ENCODE results near the gene TACC2. TPM values are rescaled to one million over a fixed set of nuclear protein-coding genes. Genes with fewer than 3 reads are reported as not detected.

TACC2 gene
- total RNA-seq, 3 donors from 2014 or later = 26.1 to 30.5 (median 28.5) TPM

DNA sequence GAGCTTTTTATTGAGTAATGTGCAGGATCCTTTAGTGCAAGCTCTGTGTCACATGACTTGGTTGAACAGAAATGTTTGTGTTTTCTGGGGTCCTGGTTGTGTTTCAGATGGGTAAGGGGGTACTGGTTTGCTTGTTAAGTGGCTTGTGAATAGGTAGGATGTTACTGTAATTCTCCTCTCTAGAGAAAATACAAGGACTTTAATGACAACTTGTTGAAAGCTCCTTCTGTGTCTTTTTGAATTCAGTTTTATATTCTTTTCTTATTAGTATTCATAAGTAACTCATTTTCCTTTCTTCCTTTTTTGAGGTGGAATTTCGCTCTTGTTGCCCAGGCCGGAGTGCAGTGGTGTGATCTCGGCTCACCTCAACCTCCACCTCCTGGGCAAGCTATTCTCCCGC, 196.7 kb downstream of the TACC2 start:
- H3K27me3 ChIP-seq = no peaks in the 10 kb centered on the region
- no peak overlapping the region for H3K4me3 ChIP-seq
- H3K27ac ChIP-seq = no peak overlapping the region
- no peaks in the 10 kb centered on the region for H3K9me3 ChIP-seq
- intact Hi-C loops (cut with DNase I; ENCODE audit: low total_unique reads) = no loop called here
- H3K4me1 ChIP-seq = no peaks in the 10 kb centered on the region
- no peaks in the 10 kb centered on the region for H3K36me3 ChIP-seq
- TF ChIP-seq POLR2AphosphoS5 (IDR thresholded peaks at IDR 0.05) (no peak), POLR2A (IDR thresholded peaks at IDR 0.05) (no peak)
- TF ChIP-seq, protein P1, sequence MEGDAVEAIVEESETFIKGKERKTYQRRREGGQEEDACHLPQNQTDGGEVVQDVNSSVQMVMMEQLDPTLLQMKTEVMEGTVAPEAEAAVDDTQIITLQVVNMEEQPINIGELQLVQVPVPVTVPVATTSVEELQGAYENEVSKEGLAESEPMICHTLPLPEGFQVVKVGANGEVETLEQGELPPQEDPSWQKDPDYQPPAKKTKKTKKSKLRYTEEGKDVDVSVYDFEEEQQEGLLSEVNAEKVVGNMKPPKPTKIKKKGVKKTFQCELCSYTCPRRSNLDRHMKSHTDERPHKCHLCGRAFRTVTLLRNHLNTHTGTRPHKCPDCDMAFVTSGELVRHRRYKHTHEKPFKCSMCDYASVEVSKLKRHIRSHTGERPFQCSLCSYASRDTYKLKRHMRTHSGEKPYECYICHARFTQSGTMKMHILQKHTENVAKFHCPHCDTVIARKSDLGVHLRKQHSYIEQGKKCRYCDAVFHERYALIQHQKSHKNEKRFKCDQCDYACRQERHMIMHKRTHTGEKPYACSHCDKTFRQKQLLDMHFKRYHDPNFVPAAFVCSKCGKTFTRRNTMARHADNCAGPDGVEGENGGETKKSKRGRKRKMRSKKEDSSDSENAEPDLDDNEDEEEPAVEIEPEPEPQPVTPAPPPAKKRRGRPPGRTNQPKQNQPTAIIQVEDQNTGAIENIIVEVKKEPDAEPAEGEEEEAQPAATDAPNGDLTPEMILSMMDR (IDR thresholded peaks at IDR 0.05) = no peak
- no peak for DNase-seq (ENCODE audit: low spot score in 2 of 2)

DNA sequence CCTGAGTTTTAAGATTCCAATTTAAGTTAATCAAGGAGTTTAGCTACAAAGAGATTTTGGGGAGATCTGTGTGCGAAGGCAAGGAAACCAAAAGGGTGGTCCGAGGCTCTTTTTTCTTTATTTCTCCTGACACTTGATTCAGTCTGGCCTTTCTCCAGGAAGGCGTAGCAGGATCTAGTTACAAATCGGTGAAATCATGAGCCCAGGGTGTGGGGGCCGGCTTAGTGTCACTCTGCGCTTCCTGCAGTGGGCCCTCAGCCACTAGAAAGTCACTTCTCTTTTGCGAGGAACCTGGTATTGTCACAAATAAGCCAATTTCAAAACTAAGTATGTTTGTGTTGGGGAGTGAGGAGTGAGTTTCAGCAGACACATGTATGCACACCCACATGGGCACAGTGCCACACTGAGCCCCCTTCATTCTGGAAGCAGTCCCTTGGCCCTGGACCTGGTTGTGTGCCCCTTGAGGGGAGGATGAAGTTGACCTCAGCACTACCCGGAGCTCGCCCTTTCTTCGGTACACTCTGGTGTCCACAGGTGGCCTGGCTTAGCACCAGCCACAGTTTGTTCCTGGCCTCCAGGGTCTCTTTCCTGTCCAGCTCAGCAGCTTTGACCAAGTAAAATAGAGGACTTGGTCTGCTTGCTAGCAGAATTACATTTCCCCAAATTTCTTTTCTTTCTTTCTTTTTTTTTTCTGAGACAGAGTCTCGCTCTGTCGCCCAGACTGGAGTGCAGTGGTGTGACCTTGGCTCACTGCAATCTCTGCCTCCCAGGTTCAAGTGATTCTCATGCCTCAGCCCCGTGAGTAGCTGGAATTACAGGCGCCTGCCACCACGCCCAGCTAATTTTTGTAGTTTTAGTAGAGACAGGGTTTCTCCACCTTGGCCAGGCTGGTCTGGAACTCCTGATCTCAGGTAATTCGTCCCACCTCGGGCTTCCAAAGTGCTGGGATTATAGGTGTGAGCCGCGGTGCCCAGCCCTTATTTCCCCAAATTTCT, 198.2 kb downstream of the TACC2 start:
- H3K36me3 ChIP-seq = no peaks in the 10 kb centered on the region
- intact Hi-C loops (cut with DNase I; ENCODE audit: low total_unique reads) = no loop called here
- H3K4me3 ChIP-seq = no peak overlapping the region
- H3K9me3 ChIP-seq = no peaks in the 10 kb centered on the region
- no peak for DNase-seq (ENCODE audit: low spot score in 2 of 2)
- TF ChIP-seq POLR2A (IDR thresholded peaks at IDR 0.05) (no peak), POLR2AphosphoS5 (IDR thresholded peaks at IDR 0.05) (no peak)
- TF ChIP-seq, protein P1 (IDR thresholded peaks at IDR 0.05) = no peak
- H3K27me3 ChIP-seq = no peaks in the 10 kb centered on the region
- no peaks in the 10 kb centered on the region for H3K4me1 ChIP-seq
- no peak overlapping the region for H3K27ac ChIP-seq

DNA sequence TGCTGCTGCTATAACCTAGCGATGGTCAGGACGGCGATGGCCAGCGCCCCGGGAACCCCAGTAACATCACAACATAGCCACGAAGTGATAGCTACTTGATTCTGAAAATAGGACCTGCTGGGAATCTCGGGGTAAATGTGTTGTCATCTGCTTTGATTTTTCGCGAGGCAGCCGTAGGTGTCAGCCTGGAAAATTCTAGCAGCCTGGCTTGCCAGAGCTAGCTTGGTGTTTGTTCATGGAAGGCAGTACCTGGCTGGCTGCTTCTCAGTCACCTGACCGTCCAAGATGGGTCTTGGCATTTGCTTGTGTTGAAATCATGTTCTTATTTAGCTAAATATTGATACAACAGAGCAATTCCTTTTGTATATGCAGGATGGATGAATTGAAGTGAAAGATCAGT, 199.7 kb downstream of the TACC2 start:
- H3K27ac ChIP-seq = peak overlapping the region in 1 of 2 donors; percentile 22
- no peaks in the 10 kb centered on the region for H3K9me3 ChIP-seq
- no peaks in the 10 kb centered on the region for H3K27me3 ChIP-seq
- no peak overlapping the region for H3K4me3 ChIP-seq
- TF ChIP-seq, protein P1 (IDR thresholded peaks at IDR 0.05) = no peak
- TF ChIP-seq POLR2AphosphoS5 (IDR thresholded peaks at IDR 0.05) = no peak
- TF ChIP-seq POLR2A (IDR thresholded peaks at IDR 0.05) = no peak
- H3K36me3 ChIP-seq = no peaks in the 10 kb centered on the region
- intact Hi-C loops (cut with DNase I; ENCODE audit: low total_unique reads) = loop anchor here (1.0 kb wide), 1 partner anchor 16 kb away; no protein-coding TSS in a partner anchor
- DNase-seq (ENCODE audit: low spot score in 2 of 2) = peak in 1 of 2 donors; percentile 21
- no peaks in the 10 kb centered on the region for H3K4me1 ChIP-seq

DNA sequence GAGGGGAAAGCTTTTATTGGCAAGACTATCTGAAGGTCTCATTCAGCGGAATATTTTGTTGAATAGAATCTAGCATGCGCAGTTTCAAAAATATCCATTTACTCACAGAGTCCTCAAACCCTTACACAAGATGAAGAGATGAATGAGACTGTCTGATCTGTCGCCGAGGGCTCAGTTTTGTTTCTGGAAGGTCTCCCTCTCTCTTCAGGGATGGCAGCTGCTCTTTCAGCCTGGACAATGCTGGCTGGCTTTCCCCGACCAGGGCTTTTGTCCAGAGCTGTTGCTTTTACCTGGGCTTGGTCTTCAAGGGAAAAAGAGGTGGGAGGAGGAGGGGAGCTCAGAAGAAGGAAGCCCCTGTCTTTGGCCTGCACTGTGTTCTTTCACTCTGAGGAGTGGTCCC, 200.2 kb downstream of the TACC2 start:
- intact Hi-C loops (cut with DNase I; ENCODE audit: low total_unique reads) = loop anchor here (1.0 kb wide), 1 partner anchor 15 kb away; no protein-coding TSS in a partner anchor
- Histone ChIP-seq H3K36me3 (no peaks in the 10 kb centered on the region), H3K27me3 (no peaks in the 10 kb centered on the region), H3K4me1 (no peaks in the 10 kb centered on the region), H3K27ac (no peak overlapping the region), H3K9me3 (no peaks in the 10 kb centered on the region), H3K4me3 (no peak overlapping the region)
- no peak for DNase-seq (ENCODE audit: low spot score in 2 of 2)
- TF ChIP-seq POLR2A (IDR thresholded peaks at IDR 0.05) (no peak), POLR2AphosphoS5 (IDR thresholded peaks at IDR 0.05) (no peak)
- TF ChIP-seq, protein P1 (IDR thresholded peaks at IDR 0.05) = no peak
